H1 (cell line): ENCODE results near the gene PRPF38A. TPM values are rescaled to one million over a fixed set of nuclear protein-coding genes. Genes with fewer than 3 reads are reported as not detected.

Experiments used
- CTCF ChIA-PET: fragments of 300-600 bp; sonication (Branson Sonifier 250); formaldehyde crosslinking; loops from one replicate; lab custom pipeline; 2021; ENCODE audit not compliant: partially characterized antibody; lab: Charles Lee
- POLR2A ChIA-PET: fragments of 300-600 bp; sonication (Branson Sonifier 250); formaldehyde crosslinking; loops from one replicate; lab custom pipeline; 2021; ENCODE audit warnings: inconsistent platforms; ENCODE audit not compliant: partially characterized antibody; lab: Charles Lee
- DNase-seq, 2 experiments: peaks; one replicate each; pipeline versions ENCODE4 v3.0.0 to v3.0.0-alpha.2; 2010 to 2022; ENCODE audit warnings: low spot score in 2 of 2, low read depth in 1 of 2, mixed read lengths in 1 of 2
- FAIRE-seq: peaks from 2 replicates; lab custom pipeline; 2011; peaks lifted over from hg19 to GRCh38; lab: Jason Lieb, UNC
- H2AFZ ChIP-seq: 2 replicates; pipeline ENCODE4 v1.8.1; 2012; ENCODE audit warnings: low read length, inconsistent platforms
- H2AK5ac ChIP-seq: 2 replicates; pipeline ENCODE4 v1.6.1; 2013; ENCODE audit warnings: low read depth, low read length
- H2BK120ac ChIP-seq: replicated peaks from 2 replicates; pipeline ENCODE3; 2013; ENCODE audit warnings: low read depth, low read length, inconsistent platforms
- H2BK12ac ChIP-seq: 2 replicates; pipeline ENCODE4 v1.6.1; 2013; ENCODE audit warnings: low read depth, low read length
- H2BK15ac ChIP-seq: 2 replicates; pipeline ENCODE4 v1.6.1; 2013; ENCODE audit warnings: low read length
- H2BK20ac ChIP-seq: 2 replicates; pipeline ENCODE4 v1.6.1; 2013; ENCODE audit warnings: low read length
- H2BK5ac ChIP-seq: 2 replicates; pipeline ENCODE4 v1.6.1; 2013; ENCODE audit warnings: low read depth, low read length
- H3K14ac ChIP-seq: 2 replicates; pipeline ENCODE4 v1.6.1; 2013; ENCODE audit warnings: inconsistent platforms; ENCODE audit not compliant: insufficient read length
- H3K18ac ChIP-seq: 2 replicates; pipeline ENCODE4 v1.6.1; 2013; ENCODE audit warnings: low read length; ENCODE audit errors: extremely low read depth
- H3K23ac ChIP-seq: 2 replicates; pipeline ENCODE4 v1.6.1; 2013; ENCODE audit warnings: inconsistent platforms; ENCODE audit not compliant: insufficient read length
- H3K23me2 ChIP-seq: 2 replicates; pipeline ENCODE4 v1.6.1; 2013; ENCODE audit warnings: low read depth, low read length
- H3K27ac ChIP-seq: 2 replicates; pipeline ENCODE4 v1.6.1; 2011; ENCODE audit warnings: low read depth, low read length, inconsistent platforms
- H3K27me3 ChIP-seq, 4 experiments: replicated peaks in 1 of 4; 1 replicate in 1 of 4; 2 replicates in 3 of 4; pipeline versions ENCODE4 v1.6.1 to v1.8.1; 2011 to 2013; ENCODE audit warnings: low read length in 3 of 4, mild to moderate bottlenecking in 3 of 4, inconsistent platforms in 2 of 4, mixed read lengths in 2 of 4, moderate library complexity in 1 of 4; ENCODE audit not compliant: control insufficient read depth in 3 of 4, insufficient read depth in 3 of 4; ENCODE audit errors: extremely low read depth in 1 of 4
- H3K36me3 ChIP-seq, 4 experiments: 2 replicates each; pipeline versions ENCODE4 v1.6.1 to v1.8.1; 2011 to 2013; ENCODE audit warnings: mild to moderate bottlenecking in 4 of 4, low read length in 3 of 4, moderate library complexity in 2 of 4, control low read depth in 1 of 4, inconsistent platforms in 1 of 4; ENCODE audit not compliant: insufficient read depth in 4 of 4, control insufficient read depth in 2 of 4
- H3K4ac ChIP-seq: replicated peaks from 2 replicates; pipeline ENCODE3; 2013; ENCODE audit warnings: low read length, low read depth, mixed read lengths, inconsistent platforms; ENCODE audit not compliant: insufficient read length
- H3K4me1 ChIP-seq, 4 experiments: replicated peaks in 1 of 4; 1 replicate in 1 of 4; 2 replicates in 3 of 4; pipeline versions ENCODE4 v1.6.1 to v1.8.1; 2011 to 2013; ENCODE audit warnings: low read length in 3 of 4, inconsistent platforms in 2 of 4, mixed read lengths in 1 of 4; ENCODE audit not compliant: insufficient read depth in 4 of 4, control insufficient read depth in 3 of 4
- H3K4me2 ChIP-seq, 2 experiments: 2 replicates each; pipeline versions ENCODE4 v1.6.1 to v1.8.1; 2011 to 2013; ENCODE audit warnings: low read depth in 2 of 2, low read length in 2 of 2, control low read depth in 1 of 2, inconsistent platforms in 1 of 2, mild to moderate bottlenecking in 1 of 2; ENCODE audit not compliant: insufficient read depth in 1 of 2
- H3K4me3 ChIP-seq, 4 experiments: fragments of 200-600, 300-600 bp in 1 of 4; sonication (generic), shearing (Covaris generic), sonication (Bioruptor Twin) in 1 of 4; 2 replicates each; pipeline versions ENCODE4 v1.5.1 to v1.8.1; 2011 to 2016; ENCODE audit warnings: low read length in 4 of 4, low read depth in 3 of 4, control low read depth in 2 of 4, inconsistent platforms in 2 of 4, mild to moderate bottlenecking in 2 of 4, mixed read lengths in 1 of 4, moderate library complexity in 1 of 4; ENCODE audit not compliant: insufficient read depth in 2 of 4; ENCODE audit errors: extremely low read depth in 1 of 4
- H3K56ac ChIP-seq: replicated peaks from 2 replicates; pipeline ENCODE3; 2013; ENCODE audit warnings: low read depth, mild to moderate bottlenecking, mixed read lengths, low read length, inconsistent platforms; ENCODE audit not compliant: insufficient read length
- H3K79me1 ChIP-seq: 2 replicates; pipeline ENCODE4 v1.6.1; 2013; ENCODE audit warnings: low read depth, low read length, control low read depth
- H3K79me2 ChIP-seq, 2 experiments: 2 replicates each; pipeline versions ENCODE4 v1.6.1 to v1.8.1; 2012 to 2013; ENCODE audit warnings: low read length in 2 of 2, mild to moderate bottlenecking in 2 of 2, inconsistent platforms in 1 of 2; ENCODE audit not compliant: insufficient read depth in 2 of 2, control insufficient read depth in 1 of 2
- H3K9ac ChIP-seq, 4 experiments: replicated peaks in 1 of 4; 1 replicate in 1 of 4; 2 replicates in 3 of 4; pipeline versions ENCODE4 v1.6.1 to v1.8.1; 2011 to 2013; ENCODE audit warnings: low read depth in 3 of 4, low read length in 3 of 4, control low read depth in 2 of 4, mild to moderate bottlenecking in 2 of 4, moderate library complexity in 2 of 4, inconsistent platforms in 1 of 4; ENCODE audit errors: extremely low read depth in 1 of 4
- H3K9me3 ChIP-seq, 2 experiments: 2 replicates each; pipeline versions ENCODE4 v1.6.1 to v1.8.1; 2012 to 2013; ENCODE audit warnings: mild to moderate bottlenecking in 2 of 2, moderate library complexity in 2 of 2, control low read depth in 1 of 2, inconsistent platforms in 1 of 2, low read depth in 1 of 2, low read length in 1 of 2, mixed read lengths in 1 of 2; ENCODE audit not compliant: insufficient read depth in 2 of 2
- H4K20me1 ChIP-seq, 2 experiments: replicated peaks in 1 of 2; 2 replicates each; pipeline versions ENCODE3 to v1.8.1; 2011 to 2013; ENCODE audit warnings: inconsistent platforms in 2 of 2, low read length in 2 of 2, mild to moderate bottlenecking in 1 of 2; ENCODE audit not compliant: insufficient read depth in 2 of 2, control insufficient read depth in 1 of 2
- H4K5ac ChIP-seq: 2 replicates; pipeline ENCODE4 v1.6.1; 2013; ENCODE audit warnings: low read length, low read depth, mixed read lengths, inconsistent platforms; ENCODE audit not compliant: insufficient read length
- H4K8ac ChIP-seq: 2 replicates; pipeline ENCODE4 v1.8.0; 2013; ENCODE audit warnings: mild to moderate bottlenecking, moderate library complexity, low read length, inconsistent platforms; ENCODE audit not compliant: insufficient read depth; ENCODE audit errors: extremely low read depth
- H4K91ac ChIP-seq: replicated peaks from 2 replicates; pipeline ENCODE3; 2013; ENCODE audit warnings: low read length, mixed read lengths, inconsistent platforms; ENCODE audit not compliant: insufficient read length
- ASH2L ChIP-seq: fragments of 200-600, 300-600 bp; sonication (generic); IDR thresholded peaks from one replicate; pipeline ENCODE4 v1.7.1; 2017; ENCODE audit warnings: low read length
- EGR1 ChIP-seq: IDR thresholded peaks from 2 replicates; pipeline ENCODE4 v1.6.1; 2011; ENCODE audit warnings: low read depth, low read length, borderline replicate concordance
- GTF2F1 ChIP-seq: IDR thresholded peaks from 2 replicates; pipeline ENCODE4 v1.6.1; 2012; ENCODE audit warnings: low read depth, low read length, improper control_type of control experiment, borderline replicate concordance
- POLR2A ChIP-seq, 2 experiments: IDR thresholded peaks; 1 replicate in 1 of 2; 2 replicates in 1 of 2; pipeline ENCODE4 v1.6.1; 2011; ENCODE audit warnings: low read depth in 2 of 2, low read length in 2 of 2, mild to moderate bottlenecking in 2 of 2; ENCODE audit errors: control extremely low read depth in 1 of 2
- SP1 ChIP-seq: IDR thresholded peaks from 2 replicates; pipeline ENCODE4 v1.6.1; 2011; ENCODE audit warnings: low read depth, low read length
- WGBS, 2 experiments: shearing (Covaris generic) in 1 of 2; methylation state at CpG; one replicate each; pipeline versions ENCODE4 v1.1.6 to v1.1.7; 2013 to 2015; ENCODE audit warnings: low lambda C conversion rate in 2 of 2, mixed read lengths in 2 of 2, inconsistent platforms in 1 of 2, low coverage in 1 of 2, missing lambda C conversion rate in 1 of 2; ENCODE audit not compliant: insufficient replicate concordance in 2 of 2, insufficient coverage in 1 of 2, insufficient read length in 1 of 2; ENCODE audit errors: extremely low coverage in 1 of 2, missing lambda C conversion rate in 1 of 2; 5-methylcytosine and 5-hydroxymethylcytosine counted together
- polyA plus RNA-seq, 7 experiments: library from polyadenylated mRNA; depleted of rRNA in 3 of 7; stranded (reverse) in 5 of 7; unstranded in 2 of 7; fragments of >200 nt in 5 of 7; fragments of 200-250 nt in 2 of 7; gene quantifications; 1 replicate in 5 of 7; 2 replicates in 1 of 7; 4 replicates in 1 of 7; pipeline versions ENCODE4 v1.2.1 to v1.2.3, GENCODE V29; 2011 to 2013; ENCODE audit warnings: missing spikeins in 2 of 7, mixed read lengths in 2 of 7
- total RNA-seq: library from RNA; stranded (reverse); fragmentation: NEBNext Ultra II Directional; extraction: Animal tissue kit (Norgen Biotek cat#: 25700); gene quantifications from 2 replicates; pipeline ENCODE4 v1.2.1, GENCODE V29; 2021

The PRPF38A gene
- total and polyA plus RNA-seq, 2 of the 8 experiments (the other 6 are each of a cell fraction or from before 2014, with no cell fraction given), result 25.6 to 76.2 TPM

- Histone ChIP-seq H3K56ac (no peak overlapping the region), H3K27ac (no peak overlapping the region), H3K36me3 (peaks cover 26 to 82% (median 66%) of the 10 kb centered on the region in 4 experiments; a peak in 7 of 8 replicates), H3K4me1 (peaks cover 1 to 12% (median 4%) of the 10 kb centered on the region in 4 experiments; a peak in 5 of 7 replicates), H3K27me3 (no peaks in the 10 kb centered on the region), H2AFZ (no peak overlapping the region), H2BK5ac (no peak overlapping the region), H3K4me2 (no peak overlapping the region), H2BK20ac (no peak overlapping the region), H3K14ac (no peak overlapping the region), H4K8ac (no peak overlapping the region), H3K23me2 (no peaks in the 10 kb centered on the region), H4K5ac (no peak overlapping the region), H3K9ac (no peak overlapping the region), H2BK15ac (no peak overlapping the region), H3K79me1 (no peaks in the 10 kb centered on the region), H2BK12ac (no peak overlapping the region), H3K9me3 (no peaks in the 10 kb centered on the region), H3K4me3 (no peak overlapping the region), H2BK120ac (no peak overlapping the region), H3K4ac (no peak overlapping the region), H3K23ac (no peak overlapping the region), H2AK5ac (no peak overlapping the region), H4K20me1 (peaks cover 3% of the 10 kb centered on the region in 2 experiments), H3K79me2 (no peaks in the 10 kb centered on the region), H4K91ac (no peak overlapping the region), H3K18ac (no peak overlapping the region)
- DNase-seq (no peak), FAIRE-seq (no peak)
- 86% methylated on average over 8 of the region's 8 CpGs; no CpG with 5 or more reads in 1 of the 2 experiments for WGBS, 2 experiments
- ChIA-PET POLR2A (interaction anchor here (1.5 kb wide), 1 partner anchor 10 kb away, joined by 5 read pairs; no protein-coding TSS in a partner anchor), CTCF (interaction anchor here (0.6 kb wide), 1 partner anchor 13 kb away, joined by 3 read pairs; no protein-coding TSS in a partner anchor)
- TF ChIP-seq SP1, result no peak
- no peak for TF ChIP-seq ASH2L
- no peak for TF ChIP-seq GTF2F1
- peak in 1 of 2 experiments; percentile 32; a peak in 1 of 3 replicates for TF ChIP-seq POLR2A (IDR thresholded peaks at IDR 0.05; ENCODE audit: control extremely low read depth in 1 of 2, low read depth in 2 of 2, low read length in 2 of 2)
- no peak for TF ChIP-seq EGR1
These were observed 49.0 kb upstream of the PRPF38A start for GRCh38 chr1:52355436-52355835.
